Upper lobe of left lung (tissue), 4 donors: ENCODE measurements around the gene GABRG3.

Experiments used
- POLR2A ChIP-seq, 4 donors: fragments of 450-650 bp; IDR thresholded peaks; one replicate each; pipeline ENCODE4 v1.5.1; 2016 to 2017; ENCODE audit warnings: antibody characterized with exemption in 4 of 4, mild to moderate bottlenecking in 2 of 4
- TF ChIP-seq, protein P1 (sequence below), 6 experiments: fragments of 450-650 bp in 4 of 6; fragments of 200-600 bp in 2 of 6; sonication (generic) in 2 of 6; IDR thresholded peaks; one replicate each; pipeline ENCODE4 v1.5.1; 2016 to 2019; ENCODE audit warnings: antibody characterized with exemption in 6 of 6

- TF ChIP-seq, protein P1, sequence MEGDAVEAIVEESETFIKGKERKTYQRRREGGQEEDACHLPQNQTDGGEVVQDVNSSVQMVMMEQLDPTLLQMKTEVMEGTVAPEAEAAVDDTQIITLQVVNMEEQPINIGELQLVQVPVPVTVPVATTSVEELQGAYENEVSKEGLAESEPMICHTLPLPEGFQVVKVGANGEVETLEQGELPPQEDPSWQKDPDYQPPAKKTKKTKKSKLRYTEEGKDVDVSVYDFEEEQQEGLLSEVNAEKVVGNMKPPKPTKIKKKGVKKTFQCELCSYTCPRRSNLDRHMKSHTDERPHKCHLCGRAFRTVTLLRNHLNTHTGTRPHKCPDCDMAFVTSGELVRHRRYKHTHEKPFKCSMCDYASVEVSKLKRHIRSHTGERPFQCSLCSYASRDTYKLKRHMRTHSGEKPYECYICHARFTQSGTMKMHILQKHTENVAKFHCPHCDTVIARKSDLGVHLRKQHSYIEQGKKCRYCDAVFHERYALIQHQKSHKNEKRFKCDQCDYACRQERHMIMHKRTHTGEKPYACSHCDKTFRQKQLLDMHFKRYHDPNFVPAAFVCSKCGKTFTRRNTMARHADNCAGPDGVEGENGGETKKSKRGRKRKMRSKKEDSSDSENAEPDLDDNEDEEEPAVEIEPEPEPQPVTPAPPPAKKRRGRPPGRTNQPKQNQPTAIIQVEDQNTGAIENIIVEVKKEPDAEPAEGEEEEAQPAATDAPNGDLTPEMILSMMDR (IDR thresholded peaks at IDR 0.05), result no peak
- TF ChIP-seq POLR2A (IDR thresholded peaks at IDR 0.05), result no peak
Measured at GRCh38 chr15:27125185-27125584, 154.2 kb downstream of the GABRG3 start.
